ENCODE data around the gene ZNF554. TPM values are rescaled to one million over a fixed set of nuclear protein-coding genes. Genes with fewer than 3 reads are reported as not detected.

The ZNF554 gene
- total RNA-seq, 1 experiment from 2014 or later: 5.9 TPM

DNA sequence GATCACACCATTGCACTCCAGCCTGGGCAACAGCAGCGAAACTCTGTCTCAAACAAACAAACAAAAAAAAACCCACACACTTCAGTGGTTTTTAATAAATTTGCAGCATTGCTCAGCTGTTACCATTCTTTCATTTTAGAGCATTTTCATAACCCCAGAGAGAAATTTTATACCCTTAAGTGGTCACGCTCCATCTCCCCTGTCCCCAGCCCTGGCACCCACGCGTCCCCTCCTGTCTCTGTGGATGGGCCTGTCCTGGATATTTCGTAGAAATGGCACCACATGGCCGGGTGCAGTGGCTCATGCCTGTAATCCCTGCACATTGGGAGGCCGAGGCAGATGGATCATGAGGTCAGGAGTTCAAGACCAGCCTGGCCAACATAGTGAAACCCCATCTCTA lies 26.5 kb upstream of the ZNF554 start:
- TF ChIP-seq, protein P1, sequence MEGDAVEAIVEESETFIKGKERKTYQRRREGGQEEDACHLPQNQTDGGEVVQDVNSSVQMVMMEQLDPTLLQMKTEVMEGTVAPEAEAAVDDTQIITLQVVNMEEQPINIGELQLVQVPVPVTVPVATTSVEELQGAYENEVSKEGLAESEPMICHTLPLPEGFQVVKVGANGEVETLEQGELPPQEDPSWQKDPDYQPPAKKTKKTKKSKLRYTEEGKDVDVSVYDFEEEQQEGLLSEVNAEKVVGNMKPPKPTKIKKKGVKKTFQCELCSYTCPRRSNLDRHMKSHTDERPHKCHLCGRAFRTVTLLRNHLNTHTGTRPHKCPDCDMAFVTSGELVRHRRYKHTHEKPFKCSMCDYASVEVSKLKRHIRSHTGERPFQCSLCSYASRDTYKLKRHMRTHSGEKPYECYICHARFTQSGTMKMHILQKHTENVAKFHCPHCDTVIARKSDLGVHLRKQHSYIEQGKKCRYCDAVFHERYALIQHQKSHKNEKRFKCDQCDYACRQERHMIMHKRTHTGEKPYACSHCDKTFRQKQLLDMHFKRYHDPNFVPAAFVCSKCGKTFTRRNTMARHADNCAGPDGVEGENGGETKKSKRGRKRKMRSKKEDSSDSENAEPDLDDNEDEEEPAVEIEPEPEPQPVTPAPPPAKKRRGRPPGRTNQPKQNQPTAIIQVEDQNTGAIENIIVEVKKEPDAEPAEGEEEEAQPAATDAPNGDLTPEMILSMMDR (conservative IDR thresholded peaks at IDR 0.05): no peak
- peaks cover 3% of the 10 kb centered on the region; the same call in 1 of the 2 replicates for H3K79me2 ChIP-seq (ENCODE audit: insufficient read depth, low read length)

More for the DNA sequence above, 26.5 kb upstream of the ZNF554 start:
- Histone ChIP-seq H2BK120ac (ENCODE audit: low read depth, low read length, poor library complexity, severe bottlenecking) (no peak overlapping the region), H3K23me2 (ENCODE audit: insufficient read length, low read depth, low read length, poor library complexity, severe bottlenecking) (no peaks in the 10 kb centered on the region), H2BK5ac (ENCODE audit: insufficient read length, low read length) (no peak overlapping the region), H2BK20ac (ENCODE audit: low read depth, low read length, poor library complexity, severe bottlenecking) (no peak overlapping the region), H3T11ph (ENCODE audit: low read length) (no peak overlapping the region), H3K9me3 (ENCODE audit: control insufficient read depth, low read depth, low read length) (no peaks in the 10 kb centered on the region), H3K23ac (ENCODE audit: insufficient read length, low read depth, low read length) (no peak overlapping the region), H3K27ac (ENCODE audit: insufficient read length, low read depth, low read length) (no peak overlapping the region), H4K91ac (ENCODE audit: insufficient read length, low read depth, low read length) (no peak overlapping the region), H3K4me2 (ENCODE audit: insufficient read depth, insufficient read length, low read length) (no peak overlapping the region), H3K79me1 (ENCODE audit: insufficient read depth, low read depth, low read length, poor library complexity, severe bottlenecking) (peaks cover under 1% of the 10 kb centered on the region), H2AFZ (ENCODE audit: low read length) (no peak overlapping the region), H4K20me1 (ENCODE audit: control insufficient read depth, insufficient read depth, insufficient read length) (no peaks in the 10 kb centered on the region), H3K4me1 (ENCODE audit: insufficient read depth, low read length) (no peaks in the 10 kb centered on the region), H3K14ac (ENCODE audit: insufficient read depth, low read length) (no peak overlapping the region), H2BK15ac (ENCODE audit: low read depth, low read length) (no peak overlapping the region), H3K4ac (ENCODE audit: low read depth, low read length) (no peak overlapping the region), H3K56ac (ENCODE audit: insufficient read length, low read depth, low read length) (no peak overlapping the region), H4K5ac (ENCODE audit: insufficient read length, low read depth, low read length) (no peak overlapping the region), H2BK12ac (ENCODE audit: insufficient read length, low read depth, low read length) (no peak overlapping the region), H4K8ac (replicated peaks; ENCODE audit: insufficient read length, low read depth, low read length) (no peak overlapping the region), H2AK5ac (ENCODE audit: insufficient read length, low read length) (no peak overlapping the region), H3K9ac (ENCODE audit: extremely low read depth, insufficient read length, low read length) (no peak overlapping the region), H3K27me3 (ENCODE audit: insufficient read depth, low read length) (no peaks in the 10 kb centered on the region), H3K18ac (ENCODE audit: insufficient read length, low read depth, low read length) (no peak overlapping the region)
- Mint-ChIP-seq H3K36me3 (ENCODE audit: insufficient read depth in 1 of 3, low read depth in 3 of 3) (peaks cover 51 to 82% (median 79%) of the 10 kb centered on the region in 3 experiments), H3K4me3 (no peak overlapping the region), H3K9me3 (no peaks in the 10 kb centered on the region), H3K27me3 (ENCODE audit: low read depth) (no peaks in the 10 kb centered on the region), H3K27ac (no peak overlapping the region; a peak in 1 of 7 replicates), H3K4me1 (peaks cover 0 to 2% of the 10 kb centered on the region in 2 experiments; a peak in 1 of 4 replicates)
- DNase-seq: no peak
- no CpG with 5 or more reads among the region's 7 CpGs for WGBS (ENCODE audit: extremely low coverage, insufficient read length, low lambda C conversion rate)
